ENCODE measurements around the gene CTIF.

DNA sequence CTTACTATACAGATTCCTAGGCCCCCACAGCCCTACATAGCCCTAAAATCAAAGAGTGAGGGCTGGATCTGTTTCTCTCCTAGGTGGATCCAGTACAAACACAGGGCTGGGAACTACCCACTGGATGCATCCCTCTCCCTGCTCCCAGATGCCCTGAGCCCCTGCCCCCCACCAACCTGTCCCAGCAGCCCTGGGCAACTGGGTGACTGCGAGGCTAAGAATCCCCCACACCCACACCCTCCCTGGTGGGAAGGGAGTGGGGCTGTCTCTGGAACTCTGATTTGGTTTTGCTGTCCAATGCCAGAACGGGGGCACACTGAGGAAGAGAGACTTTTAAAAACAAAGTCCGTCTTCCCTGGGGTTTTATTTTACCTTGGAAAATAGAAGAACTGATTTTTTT, 298.8 kb downstream of the CTIF start:
- TF ChIP-seq, protein P1, sequence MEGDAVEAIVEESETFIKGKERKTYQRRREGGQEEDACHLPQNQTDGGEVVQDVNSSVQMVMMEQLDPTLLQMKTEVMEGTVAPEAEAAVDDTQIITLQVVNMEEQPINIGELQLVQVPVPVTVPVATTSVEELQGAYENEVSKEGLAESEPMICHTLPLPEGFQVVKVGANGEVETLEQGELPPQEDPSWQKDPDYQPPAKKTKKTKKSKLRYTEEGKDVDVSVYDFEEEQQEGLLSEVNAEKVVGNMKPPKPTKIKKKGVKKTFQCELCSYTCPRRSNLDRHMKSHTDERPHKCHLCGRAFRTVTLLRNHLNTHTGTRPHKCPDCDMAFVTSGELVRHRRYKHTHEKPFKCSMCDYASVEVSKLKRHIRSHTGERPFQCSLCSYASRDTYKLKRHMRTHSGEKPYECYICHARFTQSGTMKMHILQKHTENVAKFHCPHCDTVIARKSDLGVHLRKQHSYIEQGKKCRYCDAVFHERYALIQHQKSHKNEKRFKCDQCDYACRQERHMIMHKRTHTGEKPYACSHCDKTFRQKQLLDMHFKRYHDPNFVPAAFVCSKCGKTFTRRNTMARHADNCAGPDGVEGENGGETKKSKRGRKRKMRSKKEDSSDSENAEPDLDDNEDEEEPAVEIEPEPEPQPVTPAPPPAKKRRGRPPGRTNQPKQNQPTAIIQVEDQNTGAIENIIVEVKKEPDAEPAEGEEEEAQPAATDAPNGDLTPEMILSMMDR (conservative IDR thresholded peaks at IDR 0.05 in 1 of 2, IDR thresholded peaks at IDR 0.05 in 1 of 2; ENCODE audit: low read depth in 1 of 2, low read length in 2 of 2): no peak
- TF ChIP-seq EZH2 (IDR thresholded peaks at IDR 0.05; ENCODE audit: low read length, missing control alignments): no peak
